Heart left ventricle (tissue), 16 donors: Measurements from ENCODE around the gene CBX1. TPM values are rescaled to one million over a fixed set of nuclear protein-coding genes. Genes with fewer than 3 reads are reported as not detected.
"Not testable (repeated sequence)": the region's sequence is repeated elsewhere in the genome, so short reads cannot be mapped to it uniquely, and the experiment has no call there.

ENCODE experiments used
- ATAC-seq, 4 donors: fragments of 200-7000 bp; cut with Tn5 transposase; one replicate each; pipeline ENCODE4 v1.9.1; 2020 to 2022; ENCODE audit warnings: moderate library complexity in 4 of 4, mild to moderate bottlenecking in 3 of 4, moderate number of reproducible peaks in 1 of 4
- DNase-seq, 5 donors: peaks; one replicate each; pipeline ENCODE4 v3.0.0-alpha.2; 2020
- H3K27ac ChIP-seq, 12 donors: fragments of 200-600 bp; sonication (generic) in 4 of 12; one replicate each; pipeline versions ENCODE4 v1.5.0 to v1.8.0; 2016 to 2022; ENCODE audit warnings: mild to moderate bottlenecking in 2 of 12
- H3K27me3 ChIP-seq, 9 donors: fragments of 200-600 bp; sonication (generic) in 2 of 9; one replicate each; pipeline versions ENCODE4 v1.5.1 to v1.8.0; 2016 to 2022; ENCODE audit warnings: mild to moderate bottlenecking in 3 of 9
- H3K36me3 ChIP-seq, 9 donors: fragments of 200-600 bp; sonication (generic) in 2 of 9; one replicate each; pipeline versions ENCODE4 v1.5.0 to v1.8.0; 2018 to 2022; ENCODE audit warnings: mild to moderate bottlenecking in 2 of 9
- H3K4me1 ChIP-seq, 12 donors: fragments of 200-600 bp; sonication (generic) in 4 of 12; one replicate each; pipeline versions ENCODE4 v1.5.0 to v1.8.0; 2016 to 2022; ENCODE audit warnings: mild to moderate bottlenecking in 3 of 12
- H3K4me3 ChIP-seq, 12 donors: fragments of 200-600 bp; sonication (generic) in 4 of 12; one replicate each; pipeline versions ENCODE4 v1.5.0 to v1.8.0; 2017 to 2022; ENCODE audit warnings: mild to moderate bottlenecking in 9 of 12, moderate library complexity in 4 of 12
- H3K9me3 ChIP-seq, 12 donors: fragments of 200-600 bp; sonication (generic) in 4 of 12; one replicate each; pipeline versions ENCODE4 v1.5.0 to v1.8.0; 2016 to 2022; ENCODE audit warnings: mild to moderate bottlenecking in 1 of 12
- POLR2A ChIP-seq, 2 donors: fragments of 450-650 bp; IDR thresholded peaks; one replicate each; pipeline ENCODE4 v1.6.1; 2017; ENCODE audit warnings: antibody characterized with exemption in 2 of 2, mild to moderate bottlenecking in 2 of 2, moderate library complexity in 2 of 2
- WGBS, 4 donors: extraction: QIAGEN DNeasy Blood & Tissue Kit in 2 of 4; methylation state at CpG; one replicate each; pipeline versions ENCODE4 v1.1.5 to v1.1.7; 2013 to 2018; 5-methylcytosine and 5-hydroxymethylcytosine counted together
- intact Hi-C, 10 donors: fragments of 100-400 bp; cut with DNase I; formaldehyde crosslinking; loops; one replicate each; pipeline versions ENCODE4 v1.11.1 to v1.14.2; 2022
- polyA plus RNA-seq, 2 donors: library from polyadenylated mRNA; stranded (reverse); fragments of 200-250 nt; gene quantifications; one replicate each; pipeline ENCODE4 v1.2.3, GENCODE V29; 2013
- total RNA-seq, 9 donors: library from RNA; depleted of rRNA in 2 of 9; stranded (reverse); fragments of >200 nt in 2 of 9; fragmentation: NEBNext Ultra II Directional in 3 of 9; extraction: Animal tissue kit (Norgen Biotek cat#: 25700) in 3 of 9; gene quantifications; one replicate each; pipeline versions ENCODE4 v1.1.0 to v1.2.4, GENCODE V29; 2016 to 2023
- TF ChIP-seq, protein P1 (sequence below), 12 donors: fragments of 200-600 bp; sonication (generic) in 4 of 12; IDR thresholded peaks; one replicate each; pipeline versions ENCODE4 v1.5.0 to v1.8.0; 2018 to 2022; ENCODE audit warnings: antibody characterized with exemption in 12 of 12, mild to moderate bottlenecking in 5 of 12
- donor health status: ischemic (EF 13 %, LVEDD 7.1; RV severe dilation, severe dysfunction).
- donor health status: healthy with polysubstance abuse.
- donor health status: DM: no; HTN: yes; CAD: no.
- donor health status: DM: no; HTN: no; CAD: no.
- donor health status: ischemic (EF 25% LVEDD 6.9; RV normal size, moderate dysfunction).
- donor health status: ischemic (EF 25% LVEDD 5.7; RV mildly dilated, moderate dysfunction).
- donor health status: healthy.
- donor health status: DM: yes; HTN: yes; CAD: no.
- donor health status: ischemic (EF 35%, LVEDD 5.7; RV mildly dilated, moderate dysfunction).
- donor health status: nonischemic (EF 11% LVEDD 7.7; RV severe dilation, severe dysfunction).
- donor health status: DM: yes; HTN: yes; CAD: no.
- donor health status: PGD.
- donor health status: ischemic (EF 29% LVEDD 5.4; RV normal size, mild dysfunction).
- donor health status: nonischemic (EF 23%, LVEDD 6.1; RV moderate dilation, normal function).

Gene CBX1
- total and polyA plus RNA-seq, 11 donors = 24.6 to 51.7 (median 37.9) TPM

DNA sequence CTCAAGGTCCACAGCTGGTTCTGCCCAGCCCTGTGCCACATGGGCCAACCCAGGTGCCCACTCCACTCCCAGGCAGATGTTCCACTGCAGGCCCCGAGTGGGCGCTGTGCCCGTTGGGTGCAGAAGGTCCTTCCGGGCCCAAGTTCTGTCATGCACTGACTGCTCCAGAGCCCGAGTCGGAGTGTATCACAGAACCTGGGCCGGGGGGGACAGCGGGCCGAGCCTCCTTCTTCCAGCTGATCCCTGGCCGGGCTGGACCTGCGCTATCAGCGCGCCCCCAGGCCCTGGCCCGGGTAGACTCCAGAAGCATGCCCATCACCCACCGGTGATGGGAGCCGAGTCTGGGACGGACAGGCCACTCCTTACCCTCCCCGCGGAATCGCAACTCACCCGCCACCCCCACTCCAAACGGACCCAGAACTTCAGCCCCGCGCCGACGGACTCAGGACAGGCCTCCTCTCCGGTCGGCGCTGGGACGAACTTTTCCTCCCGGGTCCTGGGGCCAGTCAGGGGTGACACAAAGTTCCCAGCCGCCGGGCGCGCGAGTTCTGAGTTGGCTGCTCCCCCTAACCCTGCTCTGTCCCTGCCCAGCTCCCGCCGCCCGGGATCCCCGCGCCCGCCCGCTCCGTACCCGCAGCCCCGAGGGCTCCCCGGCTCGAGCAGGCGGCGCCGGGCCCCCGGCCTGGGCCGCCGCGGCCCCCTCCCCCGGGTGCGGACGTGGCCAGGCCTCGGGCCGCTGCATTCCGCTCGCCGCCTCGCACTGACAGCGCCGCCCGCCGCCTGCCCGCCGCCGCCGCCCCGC is 64.0 kb downstream of the CBX1 start, which contains the start of gene COPZ2:
Gene COPZ2 (minus strand): TSS at position 762 of the 802 bp plus-strand sequence. CDS start 20 bp downstream, at position 742.
- peak within 1 kb of the TSS; percentile 35 to 89 (median 70) for H3K4me3 ChIP-seq
- no peaks in the 10 kb centered on the region for H3K9me3 ChIP-seq
- TF ChIP-seq POLR2A (IDR thresholded peaks at IDR 0.05) = no peak
- TF ChIP-seq, protein P1, sequence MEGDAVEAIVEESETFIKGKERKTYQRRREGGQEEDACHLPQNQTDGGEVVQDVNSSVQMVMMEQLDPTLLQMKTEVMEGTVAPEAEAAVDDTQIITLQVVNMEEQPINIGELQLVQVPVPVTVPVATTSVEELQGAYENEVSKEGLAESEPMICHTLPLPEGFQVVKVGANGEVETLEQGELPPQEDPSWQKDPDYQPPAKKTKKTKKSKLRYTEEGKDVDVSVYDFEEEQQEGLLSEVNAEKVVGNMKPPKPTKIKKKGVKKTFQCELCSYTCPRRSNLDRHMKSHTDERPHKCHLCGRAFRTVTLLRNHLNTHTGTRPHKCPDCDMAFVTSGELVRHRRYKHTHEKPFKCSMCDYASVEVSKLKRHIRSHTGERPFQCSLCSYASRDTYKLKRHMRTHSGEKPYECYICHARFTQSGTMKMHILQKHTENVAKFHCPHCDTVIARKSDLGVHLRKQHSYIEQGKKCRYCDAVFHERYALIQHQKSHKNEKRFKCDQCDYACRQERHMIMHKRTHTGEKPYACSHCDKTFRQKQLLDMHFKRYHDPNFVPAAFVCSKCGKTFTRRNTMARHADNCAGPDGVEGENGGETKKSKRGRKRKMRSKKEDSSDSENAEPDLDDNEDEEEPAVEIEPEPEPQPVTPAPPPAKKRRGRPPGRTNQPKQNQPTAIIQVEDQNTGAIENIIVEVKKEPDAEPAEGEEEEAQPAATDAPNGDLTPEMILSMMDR (IDR thresholded peaks at IDR 0.05) = peak; percentile 43 to 70 (median 54)
- H3K27me3 ChIP-seq = peaks cover 0 to 16% (median 0%) of the 10 kb centered on the region in 9 donors
- H3K4me1 ChIP-seq = peaks cover 0 to 17% (median 11%) of the 10 kb centered on the region in 12 donors
- H3K36me3 ChIP-seq = peaks cover 0 to 14% (median 0%) of the 10 kb centered on the region in 9 donors
- DNase-seq = peak; percentile 70 to 85 (median 78)
- peak; percentile 65 to 93 (median 88) for ATAC-seq
- 1 to 2% (median 1%) methylated on average over 24 to 73 of the region's 73 CpGs for WGBS, 4 donors
- H3K27ac ChIP-seq = peak within 1 kb of the TSS; percentile 27 to 86 (median 80)
- intact Hi-C loops = loop anchor here in 2 of 10 donors (2.0 kb wide), 2 partner anchors 14 to 38 kb away; no protein-coding TSS in a partner anchor

DNA sequence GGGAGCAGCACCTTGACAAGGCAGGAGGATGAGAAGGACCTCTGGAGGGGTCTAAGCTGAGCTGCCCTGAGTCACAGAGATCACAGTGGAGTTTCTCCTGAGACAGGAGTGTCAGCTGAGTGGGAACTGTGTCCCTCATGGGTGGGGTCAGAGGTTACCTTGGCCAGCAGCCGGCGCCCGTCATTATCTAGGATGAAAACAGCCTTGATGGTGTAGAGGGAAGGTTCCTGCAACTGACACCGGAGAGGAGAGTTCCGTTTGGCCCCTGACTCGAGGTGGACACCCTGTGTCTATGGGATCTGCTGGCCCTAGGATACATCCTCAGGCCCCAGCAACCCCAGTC is 64.6 kb downstream of the CBX1 start:
- Histone ChIP-seq H3K9me3 (no peaks in the 10 kb centered on the region), H3K27ac (peak overlapping the region in 10 of 12 donors; percentile 49 to 86 (median 82)), H3K4me3 (peak overlapping the region; percentile 35 to 89 (median 70)), H3K36me3 (peaks cover 0 to 14% (median 0%) of the 10 kb centered on the region in 9 donors), H3K4me1 (peaks cover 0 to 17% (median 11%) of the 10 kb centered on the region in 12 donors), H3K27me3 (peaks cover 0 to 16% (median 0%) of the 10 kb centered on the region in 9 donors)
- intact Hi-C loops = loop anchor here in 2 of 10 donors (2.0 kb wide), 2 partner anchors 14 to 38 kb away; no protein-coding TSS in a partner anchor
- 32 to 40% (median 34%) methylated on average over 4 to 6 of the region's 6 CpGs for WGBS, 4 donors
- TF ChIP-seq POLR2A (IDR thresholded peaks at IDR 0.05) = no peak
- TF ChIP-seq, protein P1 (IDR thresholded peaks at IDR 0.05) = no peak
- DNase-seq = peak in 1 of 5 donors; percentile 28
- ATAC-seq = peak in 1 of 4 donors; percentile 4

DNA sequence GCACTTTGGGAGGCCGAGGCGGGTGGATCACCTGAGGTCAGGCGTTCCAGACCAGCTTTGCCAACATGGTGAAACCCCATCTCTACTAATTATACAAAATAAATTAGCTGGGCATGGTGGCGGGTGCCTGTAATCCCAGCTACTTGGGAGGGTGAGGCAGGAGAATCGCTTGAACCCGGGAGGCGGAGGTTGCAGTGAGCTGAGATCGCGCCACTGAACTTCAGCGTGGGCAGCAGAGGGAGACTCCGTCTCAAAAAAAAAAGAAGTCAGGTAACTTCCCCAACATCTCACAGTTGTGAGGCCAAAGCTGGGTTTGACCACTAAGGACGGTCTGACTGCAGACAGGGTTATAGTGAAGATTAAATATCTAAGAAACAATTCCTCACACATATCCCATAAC is 66.5 kb downstream of the CBX1 start:
- H3K9me3 ChIP-seq, intact Hi-C loops, H3K4me3 ChIP-seq, H3K27ac ChIP-seq, DNase-seq, ATAC-seq: not testable (repeated sequence)
- Histone ChIP-seq H3K4me1 (peaks cover 0 to 27% (median 17%) of the 10 kb centered on the region in 12 donors), H3K36me3 (peaks cover 0 to 14% (median 0%) of the 10 kb centered on the region in 9 donors), H3K27me3 (peaks cover 0 to 18% (median 0%) of the 10 kb centered on the region in 9 donors)
- 90 to 93% (median 92%) methylated on average over 12 of the region's 12 CpGs for WGBS, 4 donors

DNA sequence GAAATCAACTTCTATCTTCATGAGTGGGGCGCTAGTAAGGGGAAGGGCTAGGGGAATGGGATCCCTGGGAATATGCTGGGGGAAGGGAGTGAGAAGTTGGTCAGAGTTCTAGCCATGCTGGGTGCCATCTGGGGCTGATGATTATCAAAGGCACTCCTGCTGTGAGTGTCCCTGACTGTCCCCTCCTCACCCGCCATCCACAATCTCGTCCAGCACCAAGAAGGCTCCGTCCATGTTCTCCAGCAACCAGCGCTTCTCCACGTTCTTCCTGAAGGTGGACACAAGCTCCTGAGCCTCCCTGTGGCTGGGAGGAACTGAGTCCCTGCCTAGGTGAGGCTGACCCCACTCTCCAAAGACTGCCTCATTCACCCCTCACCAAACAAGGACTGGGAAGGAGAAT is 69.3 kb downstream of the CBX1 start:
- WGBS, 4 donors = 85 to 92% (median 90%) methylated on average over 6 of the region's 6 CpGs
- peaks cover 0 to 9% (median 0%) of the 10 kb centered on the region in 9 donors for H3K27me3 ChIP-seq
- H3K4me1 ChIP-seq = peaks cover 0 to 19% (median 13%) of the 10 kb centered on the region in 12 donors
- H3K36me3 ChIP-seq = peaks cover 0 to 14% (median 0%) of the 10 kb centered on the region in 9 donors
- no peak overlapping the region for H3K4me3 ChIP-seq
- intact Hi-C loops = no loop called here
- ATAC-seq = no peak
- peak overlapping the region in 1 of 12 donors; percentile 9 for H3K27ac ChIP-seq
- TF ChIP-seq, protein P1 (IDR thresholded peaks at IDR 0.05) = no peak
- no peak for TF ChIP-seq POLR2A (IDR thresholded peaks at IDR 0.05)
- H3K9me3 ChIP-seq = no peaks in the 10 kb centered on the region
- no peak for DNase-seq
